Stimulated activated CD4-positive, alpha-beta T cell treated with anti-CD3 and anti-CD28 coated beads, Interleukin-1b, Interleukin-23, amount 100 ng/mL, for 4 hours (primary cell): Measurements from ENCODE around the gene TMIGD3.

ENCODE experiments used
- DNase-seq, 2 donors: peaks; one replicate each; pipeline ENCODE4 v3.0.0-alpha.2; 2020; ENCODE audit warnings: low read depth in 2 of 2

The TMIGD3 gene

GRCh38 chr1:111475701-111476100 lies 27.7 kb downstream of the TMIGD3 start:
- DNase-seq = no peak

- DNase-seq = no peak
These were observed 28.9 kb downstream of the TMIGD3 start for GRCh38 chr1:111474521-111474920.

GRCh38 chr1:111474106-111474505 lies 29.3 kb downstream of the TMIGD3 start:
- no peak for DNase-seq

- no peak for DNase-seq
These were observed 31.9 kb downstream of the TMIGD3 start for GRCh38 chr1:111471538-111471937.

- DNase-seq = peak; percentile 27 to 43
These were observed 32.4 kb downstream of the TMIGD3 start for GRCh38 chr1:111471012-111471411.

- no peak for DNase-seq
These were observed 32.8 kb downstream of the TMIGD3 start for GRCh38 chr1:111470596-111470995.

GRCh38 chr1:111469539-111469938 lies 33.9 kb downstream of the TMIGD3 start:
- no peak for DNase-seq

GRCh38 chr1:111468717-111469100 lies 34.7 kb downstream of the TMIGD3 start:
- DNase-seq = no peak

GRCh38 chr1:111467865-111468716 lies 35.3 kb downstream of the TMIGD3 start:
- DNase-seq = no peak

- no peak for DNase-seq
These were observed 37.0 kb downstream of the TMIGD3 start for GRCh38 chr1:111466480-111466879.

GRCh38 chr1:111465754-111466153 lies 37.7 kb downstream of the TMIGD3 start:
- no peak for DNase-seq

GRCh38 chr1:111463029-111463683 lies 40.3 kb downstream of the TMIGD3 start:
- no peak for DNase-seq

GRCh38 chr1:111462370-111463028 lies 40.9 kb downstream of the TMIGD3 start:
- no peak for DNase-seq

GRCh38 chr1:111461765-111462164 lies 41.7 kb downstream of the TMIGD3 start:
- no peak for DNase-seq

- no peak for DNase-seq
These were observed 47.8 kb downstream of the TMIGD3 start for GRCh38 chr1:111455642-111456031.

- no peak for DNase-seq
These were observed 48.4 kb downstream of the TMIGD3 start for GRCh38 chr1:111454859-111455641.

- no peak for DNase-seq
These were observed 49.7 kb downstream of the TMIGD3 start for GRCh38 chr1:111453706-111454105.

GRCh38 chr1:111452581-111452980 lies 50.9 kb downstream of the TMIGD3 start:
- no peak for DNase-seq

GRCh38 chr1:111450185-111450584 lies 53.2 kb downstream of the TMIGD3 start:
- no peak for DNase-seq

GRCh38 chr1:111449703-111450017 lies 53.8 kb downstream of the TMIGD3 start:
- no peak for DNase-seq

GRCh38 chr1:111448918-111449702 lies 54.3 kb downstream of the TMIGD3 start, which contains the start of the genes ATP5PB and WDR77:
Gene ATP5PB (plus strand): TSS chr1:111449464. CDS start chr1:111449542, 78 bp downstream.
Gene WDR77 (minus strand): TSS chr1:111449256. CDS start chr1:111449169, 87 bp downstream.
- peak; percentile 71 to 81 for DNase-seq
